ENCODE measurements around the gene TMSB10. TPM values are rescaled to one million over a fixed set of nuclear protein-coding genes. Genes with fewer than 3 reads are reported as not detected.

The TMSB10 gene
- total RNA-seq, 1 experiment from 2014 or later: 2,488 TPM

GRCh38 chr2:84861539-84861938 lies 43.9 kb upstream of the TMSB10 start:
- H3K4me3 ChIP-seq (ENCODE audit: low read depth, low read length, poor library complexity, severe bottlenecking): no peak overlapping the region
- ChIA-PET POLR2A (ENCODE audit: low non-redundant PET) (no interaction called here), CTCF (no interaction called here)
- no peak overlapping the region for H3K27ac ChIP-seq (ENCODE audit: low read depth, low read length, poor library complexity, severe bottlenecking)
- peaks cover 10% of the 10 kb centered on the region for H3K27me3 ChIP-seq (replicated peaks; ENCODE audit: insufficient read depth, low read depth, low read length, poor library complexity)
- TF ChIP-seq EZH2 (IDR thresholded peaks at IDR 0.05; ENCODE audit: borderline replicate concordance, low read depth, low read length, poor library complexity, severe bottlenecking): no peak
- TF ChIP-seq CTCF (conservative IDR thresholded peaks at IDR 0.05; ENCODE audit: low read depth, low read length): no peak
- DNase-seq (ENCODE audit: low spot score): no peak
- no TSS peak for BruUV-seq (replicated peaks)
- intact Hi-C loops (cut with micrococcal nuclease; ENCODE audit: unreplicated experiment): no loop called here
- H3K4me1 ChIP-seq (ENCODE audit: insufficient read depth, low read length, poor library complexity, severe bottlenecking): no peaks in the 10 kb centered on the region
- H3K36me3 ChIP-seq (ENCODE audit: insufficient read depth, low read length, poor library complexity, severe bottlenecking): no peaks in the 10 kb centered on the region
- no peaks in the 10 kb centered on the region for H3K9me3 ChIP-seq (ENCODE audit: low read depth, low read length, poor library complexity, severe bottlenecking)

GRCh38 chr2:84862006-84862405 lies 43.5 kb upstream of the TMSB10 start:
- no TSS peak for BruUV-seq (replicated peaks)
- POLR2A ChIA-PET (ENCODE audit: low non-redundant PET): no interaction called here
- CTCF ChIA-PET: no interaction called here
- Histone ChIP-seq H3K27ac (ENCODE audit: low read depth, low read length, poor library complexity, severe bottlenecking) (no peak overlapping the region), H3K36me3 (ENCODE audit: insufficient read depth, low read length, poor library complexity, severe bottlenecking) (no peaks in the 10 kb centered on the region), H3K27me3 (replicated peaks; ENCODE audit: insufficient read depth, low read depth, low read length, poor library complexity) (peaks cover 12% of the 10 kb centered on the region), H3K9me3 (ENCODE audit: low read depth, low read length, poor library complexity, severe bottlenecking) (no peaks in the 10 kb centered on the region), H3K4me3 (ENCODE audit: low read depth, low read length, poor library complexity, severe bottlenecking) (no peak overlapping the region), H3K4me1 (ENCODE audit: insufficient read depth, low read length, poor library complexity, severe bottlenecking) (no peaks in the 10 kb centered on the region)
- TF ChIP-seq CTCF (conservative IDR thresholded peaks at IDR 0.05; ENCODE audit: low read depth, low read length): no peak
- TF ChIP-seq EZH2 (IDR thresholded peaks at IDR 0.05; ENCODE audit: borderline replicate concordance, low read depth, low read length, poor library complexity, severe bottlenecking): no peak
- intact Hi-C loops (cut with micrococcal nuclease; ENCODE audit: unreplicated experiment): no loop called here
- no peak for DNase-seq (ENCODE audit: low spot score)

- Histone ChIP-seq H3K27ac (ENCODE audit: low read depth, low read length, poor library complexity, severe bottlenecking) (no peak overlapping the region), H3K4me1 (ENCODE audit: insufficient read depth, low read length, poor library complexity, severe bottlenecking) (no peaks in the 10 kb centered on the region), H3K4me3 (ENCODE audit: low read depth, low read length, poor library complexity, severe bottlenecking) (no peak overlapping the region), H3K9me3 (ENCODE audit: low read depth, low read length, poor library complexity, severe bottlenecking) (no peaks in the 10 kb centered on the region), H3K27me3 (replicated peaks; ENCODE audit: insufficient read depth, low read depth, low read length, poor library complexity) (peaks cover 18% of the 10 kb centered on the region), H3K36me3 (ENCODE audit: insufficient read depth, low read length, poor library complexity, severe bottlenecking) (no peaks in the 10 kb centered on the region)
- intact Hi-C loops (cut with micrococcal nuclease; ENCODE audit: unreplicated experiment): no loop called here
- ChIA-PET CTCF (no interaction called here), POLR2A (ENCODE audit: low non-redundant PET) (no interaction called here)
- DNase-seq (ENCODE audit: low spot score): peak; percentile 37
- BruUV-seq (replicated peaks): no TSS peak
- TF ChIP-seq EZH2 (IDR thresholded peaks at IDR 0.05; ENCODE audit: borderline replicate concordance, low read depth, low read length, poor library complexity, severe bottlenecking): no peak
- peak; percentile 49 for TF ChIP-seq CTCF (conservative IDR thresholded peaks at IDR 0.05; ENCODE audit: low read depth, low read length)
These were observed 40.2 kb upstream of the TMSB10 start for GRCh38 chr2:84865181-84865783.

All from A673 (cell line).